ENCODE data around the gene KIF2C.
"Not testable (repeated sequence)": the region's sequence is repeated elsewhere in the genome, so short reads cannot be mapped to it uniquely, and the experiment has no call there.

Gene KIF2C

GRCh38 chr1:44739307-44740178 is at the start of gene KIF2C:
TSS of gene KIF2C (plus strand) at chr1:44739837. CDS start at chr1:44739933, 96 bp downstream.
- DNase-seq (ENCODE audit: extremely low read depth in 1 of 2, low read depth in 1 of 2) = peak; percentile 87 to 92

GRCh38 chr1:44693159-44693558 is 46.5 kb upstream of the KIF2C start:
- no peak for DNase-seq (ENCODE audit: extremely low read depth in 1 of 2, low read depth in 1 of 2)

- no peak for DNase-seq (ENCODE audit: extremely low read depth in 1 of 2, low read depth in 1 of 2)
These were observed 45.7 kb upstream of the KIF2C start for GRCh38 chr1:44693900-44694299.

- no peak for DNase-seq (ENCODE audit: extremely low read depth in 1 of 2, low read depth in 1 of 2)
These were observed 44.7 kb upstream of the KIF2C start for GRCh38 chr1:44694863-44695478.

GRCh38 chr1:44695671-44696070 is 44.0 kb upstream of the KIF2C start:
- DNase-seq (ENCODE audit: extremely low read depth in 1 of 2, low read depth in 1 of 2) = no peak

GRCh38 chr1:44696101-44696500 is 43.5 kb upstream of the KIF2C start:
- no peak for DNase-seq (ENCODE audit: extremely low read depth in 1 of 2, low read depth in 1 of 2)

GRCh38 chr1:44696789-44697345 is 42.8 kb upstream of the KIF2C start:
- no peak for DNase-seq (ENCODE audit: extremely low read depth in 1 of 2, low read depth in 1 of 2)

GRCh38 chr1:44698138-44698537 is 41.5 kb upstream of the KIF2C start:
- no peak for DNase-seq (ENCODE audit: extremely low read depth in 1 of 2, low read depth in 1 of 2)

GRCh38 chr1:44699375-44699774 is 40.3 kb upstream of the KIF2C start:
- DNase-seq (ENCODE audit: extremely low read depth in 1 of 2, low read depth in 1 of 2) = not testable (repeated sequence)

- DNase-seq (ENCODE audit: extremely low read depth in 1 of 2, low read depth in 1 of 2) = no peak
These were observed 39.1 kb upstream of the KIF2C start for GRCh38 chr1:44700573-44700972.

- no peak for DNase-seq (ENCODE audit: extremely low read depth in 1 of 2, low read depth in 1 of 2)
These were observed 38.5 kb upstream of the KIF2C start for GRCh38 chr1:44701141-44701573.

GRCh38 chr1:44705470-44705869 is 34.2 kb upstream of the KIF2C start:
- no peak for DNase-seq (ENCODE audit: extremely low read depth in 1 of 2, low read depth in 1 of 2)

GRCh38 chr1:44705938-44706337 is 33.7 kb upstream of the KIF2C start:
- no peak for DNase-seq (ENCODE audit: extremely low read depth in 1 of 2, low read depth in 1 of 2)

GRCh38 chr1:44707112-44707881 is 32.3 kb upstream of the KIF2C start:
- no peak for DNase-seq (ENCODE audit: extremely low read depth in 1 of 2, low read depth in 1 of 2)

- no peak for DNase-seq (ENCODE audit: extremely low read depth in 1 of 2, low read depth in 1 of 2)
These were observed 31.4 kb upstream of the KIF2C start for GRCh38 chr1:44707959-44708831.

GRCh38 chr1:44713321-44713781 is 26.3 kb upstream of the KIF2C start:
- DNase-seq (ENCODE audit: extremely low read depth in 1 of 2, low read depth in 1 of 2) = no peak

GRCh38 chr1:44714532-44714931 is 25.1 kb upstream of the KIF2C start:
- DNase-seq (ENCODE audit: extremely low read depth in 1 of 2, low read depth in 1 of 2) = no peak

- DNase-seq (ENCODE audit: extremely low read depth in 1 of 2, low read depth in 1 of 2) = peak in 1 of 2 donors; percentile 31
These were observed 24.6 kb upstream of the KIF2C start for GRCh38 chr1:44714944-44715571.

- DNase-seq (ENCODE audit: extremely low read depth in 1 of 2, low read depth in 1 of 2) = no peak
These were observed 22.5 kb upstream of the KIF2C start for GRCh38 chr1:44717156-44717555.

- no peak for DNase-seq (ENCODE audit: extremely low read depth in 1 of 2, low read depth in 1 of 2)
These were observed 22.0 kb upstream of the KIF2C start for GRCh38 chr1:44717653-44718052.
